ENCODE measurements around the gene C17orf50.
"Not testable (repeated sequence)": the region's sequence is repeated elsewhere in the genome, so short reads cannot be mapped to it uniquely, and the experiment has no call there.

Gene C17orf50

DNA sequence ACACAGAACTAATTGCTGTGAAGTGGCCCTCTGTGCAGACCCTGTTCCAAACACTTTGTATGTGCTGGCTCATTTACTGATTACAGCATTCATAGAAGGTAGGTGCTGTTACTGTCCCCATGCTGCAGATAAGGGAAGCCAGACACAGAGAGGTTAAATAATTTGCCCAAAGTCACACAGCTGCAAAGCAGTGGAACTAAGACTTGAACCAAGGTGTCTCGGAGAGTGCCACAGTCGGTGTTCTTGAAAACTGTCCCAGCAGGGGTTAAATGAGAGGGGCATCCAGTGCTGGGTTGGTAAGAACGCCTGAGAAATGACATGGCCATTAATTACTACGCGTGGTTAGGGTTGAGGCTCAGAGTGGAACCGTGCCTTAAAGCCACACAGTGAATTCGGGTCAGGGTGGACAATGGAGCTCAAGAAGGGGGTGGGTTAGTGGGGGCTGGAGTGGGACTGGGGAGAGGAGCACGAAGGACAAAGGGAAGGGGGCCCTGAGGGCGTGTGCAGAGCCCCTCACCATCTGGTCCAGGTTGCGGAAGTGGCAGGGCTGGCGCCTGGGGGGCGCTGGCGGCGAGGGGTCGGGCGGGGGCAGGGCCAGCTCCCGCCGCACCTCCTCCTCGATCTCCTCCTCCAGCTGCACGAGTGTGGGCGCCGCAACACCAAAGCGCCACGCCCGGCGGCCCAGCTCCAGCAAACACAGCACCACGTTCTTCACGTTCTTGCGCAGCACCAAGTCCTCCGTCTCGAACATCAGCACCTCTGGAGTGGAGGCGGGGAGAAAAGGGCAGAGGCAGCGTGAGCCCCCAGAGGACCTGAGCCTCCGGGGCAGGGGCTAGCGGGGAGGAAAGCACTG is 10.9 kb upstream of the C17orf50 start:
- H3K4me3 ChIP-seq (ENCODE audit: low read depth, low read length), result no peak overlapping the region
- DNase-seq (ENCODE audit: low read depth), result no peak
- in situ Hi-C loops (cut with HindIII; ENCODE audit: low sequenced_read_pairs), result no loop called here
- TF ChIP-seq, protein P1, sequence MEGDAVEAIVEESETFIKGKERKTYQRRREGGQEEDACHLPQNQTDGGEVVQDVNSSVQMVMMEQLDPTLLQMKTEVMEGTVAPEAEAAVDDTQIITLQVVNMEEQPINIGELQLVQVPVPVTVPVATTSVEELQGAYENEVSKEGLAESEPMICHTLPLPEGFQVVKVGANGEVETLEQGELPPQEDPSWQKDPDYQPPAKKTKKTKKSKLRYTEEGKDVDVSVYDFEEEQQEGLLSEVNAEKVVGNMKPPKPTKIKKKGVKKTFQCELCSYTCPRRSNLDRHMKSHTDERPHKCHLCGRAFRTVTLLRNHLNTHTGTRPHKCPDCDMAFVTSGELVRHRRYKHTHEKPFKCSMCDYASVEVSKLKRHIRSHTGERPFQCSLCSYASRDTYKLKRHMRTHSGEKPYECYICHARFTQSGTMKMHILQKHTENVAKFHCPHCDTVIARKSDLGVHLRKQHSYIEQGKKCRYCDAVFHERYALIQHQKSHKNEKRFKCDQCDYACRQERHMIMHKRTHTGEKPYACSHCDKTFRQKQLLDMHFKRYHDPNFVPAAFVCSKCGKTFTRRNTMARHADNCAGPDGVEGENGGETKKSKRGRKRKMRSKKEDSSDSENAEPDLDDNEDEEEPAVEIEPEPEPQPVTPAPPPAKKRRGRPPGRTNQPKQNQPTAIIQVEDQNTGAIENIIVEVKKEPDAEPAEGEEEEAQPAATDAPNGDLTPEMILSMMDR (IDR thresholded peaks at IDR 0.05; ENCODE audit: low read depth, low read length, missing control alignments), result no peak

DNA sequence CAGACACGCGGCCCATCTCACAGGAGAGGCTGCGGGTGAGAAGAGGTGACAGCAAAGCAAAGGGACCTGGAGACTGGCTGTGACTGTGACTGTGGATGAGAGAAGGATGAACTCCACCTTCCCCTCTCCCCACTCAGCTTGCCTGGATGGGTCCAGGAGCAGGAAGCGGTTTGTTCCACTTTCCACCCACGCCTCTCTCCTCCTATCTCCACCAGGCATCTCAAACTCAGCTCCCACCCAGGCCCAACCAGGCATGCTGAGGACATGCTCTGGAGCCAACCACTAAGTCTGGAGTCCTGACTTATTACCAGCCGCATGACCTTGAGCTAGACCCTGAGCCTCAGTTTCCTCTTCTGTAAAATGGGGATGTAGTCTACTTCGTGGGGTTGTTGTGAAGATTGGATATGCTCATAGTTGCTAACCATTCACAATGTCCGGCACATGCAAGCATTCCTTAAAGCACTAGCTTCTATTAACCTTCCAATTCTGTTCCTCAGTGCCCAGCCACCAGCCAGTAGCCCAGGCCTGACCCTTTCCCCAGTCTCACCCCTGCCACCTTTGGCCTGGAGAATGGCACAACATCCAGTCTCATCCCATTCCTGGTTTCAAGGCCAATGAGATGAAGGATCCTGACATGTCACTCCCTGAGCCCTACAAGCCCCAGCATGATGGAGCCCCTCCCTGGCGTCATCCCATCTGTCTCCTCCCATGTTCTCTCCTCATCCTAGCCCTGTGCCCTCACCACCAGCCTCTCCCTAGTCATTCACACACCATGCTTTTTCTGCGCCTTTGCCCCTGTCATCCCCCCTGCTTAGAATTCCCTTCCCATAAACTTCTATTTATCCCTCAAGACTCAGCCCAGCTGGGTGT is 9.9 kb upstream of the C17orf50 start:
- TF ChIP-seq, protein P1 (IDR thresholded peaks at IDR 0.05; ENCODE audit: low read depth, low read length, missing control alignments), result no peak
- no peak overlapping the region for H3K4me3 ChIP-seq (ENCODE audit: low read depth, low read length)
- DNase-seq (ENCODE audit: low read depth), result no peak
- in situ Hi-C loops (cut with HindIII; ENCODE audit: low sequenced_read_pairs), result no loop called here

DNA sequence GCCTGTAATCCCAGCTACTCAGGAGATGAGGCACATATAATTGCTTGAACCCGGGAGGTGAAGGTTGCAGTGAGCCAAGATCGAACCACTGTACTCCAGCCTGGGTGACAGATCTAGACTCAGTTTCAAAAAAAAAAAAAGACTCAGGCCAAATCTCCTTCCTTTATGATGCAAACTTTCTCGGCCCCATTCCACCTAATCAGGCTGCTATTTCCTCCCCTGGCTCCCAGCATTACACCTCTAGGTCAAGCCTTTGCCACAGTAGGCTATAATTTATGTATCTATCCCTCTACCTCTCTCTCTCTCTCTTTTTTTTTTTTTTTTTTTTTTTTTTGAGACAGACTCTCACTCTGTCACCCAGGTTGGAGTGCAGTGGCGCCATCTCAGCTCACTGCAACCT is 9.1 kb upstream of the C17orf50 start:
- in situ Hi-C loops (cut with HindIII; ENCODE audit: low sequenced_read_pairs); DNase-seq (ENCODE audit: low read depth); H3K4me3 ChIP-seq (ENCODE audit: low read depth, low read length): not testable (repeated sequence)

DNA sequence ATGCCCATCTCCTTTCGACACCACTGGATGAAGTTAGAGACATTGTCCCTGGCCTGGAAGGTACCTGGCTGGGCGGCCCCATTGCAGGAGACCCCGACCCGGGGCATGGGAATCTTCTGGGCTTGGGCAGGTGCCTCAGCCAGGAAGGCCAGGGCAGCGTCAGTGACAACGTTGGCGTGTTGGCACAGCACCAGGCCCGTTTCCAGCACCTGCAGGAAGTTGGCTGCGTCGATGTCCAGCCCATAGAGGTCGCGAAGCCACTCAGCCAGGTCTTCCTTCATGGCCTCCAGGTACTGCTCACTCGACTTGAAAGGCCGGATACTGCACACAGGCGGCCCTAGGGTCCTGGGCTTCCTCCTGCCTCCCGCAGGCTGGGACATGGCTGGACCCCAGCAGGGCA is 8.2 kb upstream of the C17orf50 start:
- in situ Hi-C loops (cut with HindIII; ENCODE audit: low sequenced_read_pairs), result no loop called here
- TF ChIP-seq, protein P1 (IDR thresholded peaks at IDR 0.05; ENCODE audit: low read depth, low read length, missing control alignments), result no peak
- DNase-seq (ENCODE audit: low read depth), result no peak
- no peak overlapping the region for H3K4me3 ChIP-seq (ENCODE audit: low read depth, low read length)

DNA sequence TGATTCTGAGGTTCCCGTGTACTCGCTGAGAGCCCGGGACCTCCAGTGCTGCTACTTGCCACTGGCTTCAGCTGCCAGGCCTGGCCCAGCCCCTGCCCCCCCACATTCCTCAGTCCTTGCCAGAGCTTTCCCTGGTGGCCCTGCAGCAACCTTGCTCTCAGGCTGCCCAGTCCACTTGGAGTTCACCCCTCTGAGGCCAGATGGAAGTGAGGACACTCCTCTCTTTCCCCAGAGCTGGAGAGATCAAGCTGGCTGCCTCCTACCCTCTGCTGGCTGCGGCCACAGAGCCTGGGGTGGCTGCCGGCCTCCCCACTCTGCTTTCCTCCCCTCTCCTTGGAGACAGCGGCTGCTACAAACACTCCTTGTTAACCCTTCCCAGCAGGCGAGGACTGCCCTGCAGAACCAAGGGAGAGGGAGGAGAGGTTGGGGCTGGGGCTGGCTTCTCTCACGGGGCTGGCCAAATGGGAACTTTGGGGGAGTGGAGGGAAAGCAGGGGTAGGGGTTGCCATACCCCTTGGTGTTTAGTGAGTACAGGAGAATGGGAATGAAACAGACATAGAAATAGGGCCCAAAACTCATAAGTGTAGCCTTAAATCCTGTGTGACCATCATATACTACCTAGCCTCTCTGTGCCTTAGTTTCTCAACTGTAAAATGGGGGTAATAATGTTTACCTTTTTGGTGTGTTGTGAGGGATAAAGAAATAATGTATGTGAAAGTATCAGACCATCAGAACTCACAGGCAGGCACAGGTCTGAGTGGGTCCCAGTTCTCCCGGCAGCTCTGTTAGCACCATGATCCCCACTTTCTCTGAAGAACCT is 7.5 kb upstream of the C17orf50 start, which contains the start of gene GAS2L2:
GAS2L2 (minus strand) TSS at position 295 of the 820 bp plus-strand sequence. CDS start 389 bp downstream, outside the sequence.
- in situ Hi-C loops (cut with HindIII; ENCODE audit: low sequenced_read_pairs), result no loop called here
- DNase-seq (ENCODE audit: low read depth), result no peak
- TF ChIP-seq, protein P1 (IDR thresholded peaks at IDR 0.05; ENCODE audit: low read depth, low read length, missing control alignments), result no peak
- no peak within 1 kb of the TSS for H3K4me3 ChIP-seq (ENCODE audit: low read depth, low read length)

DNA sequence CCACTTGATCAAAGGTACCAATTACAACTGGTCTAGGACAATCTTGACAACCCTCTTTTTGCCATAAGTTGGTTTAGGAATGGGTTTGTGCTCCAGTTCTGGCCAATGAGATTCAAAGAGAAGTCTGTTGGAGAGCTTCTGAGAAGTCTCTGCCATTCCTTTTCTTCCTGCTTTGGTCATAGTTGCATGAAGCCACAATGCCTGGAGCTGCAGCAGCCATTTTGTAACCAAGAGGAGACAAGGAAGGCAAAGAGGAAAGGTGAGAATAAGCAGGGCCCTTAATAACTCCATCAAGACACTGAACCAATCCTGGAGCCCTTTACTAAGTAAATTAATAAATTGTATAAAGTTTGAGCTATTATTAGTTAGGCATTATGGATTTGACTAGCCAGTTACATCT is 3.4 kb upstream of the C17orf50 start:
- in situ Hi-C loops (cut with HindIII; ENCODE audit: low sequenced_read_pairs), result no loop called here
- H3K4me3 ChIP-seq (ENCODE audit: low read depth, low read length), result no peak overlapping the region
- DNase-seq (ENCODE audit: low read depth), result no peak
- TF ChIP-seq, protein P1 (IDR thresholded peaks at IDR 0.05; ENCODE audit: low read depth, low read length, missing control alignments), result no peak
